Measurements from ENCODE around the gene SNTB2.
A peak's percentile ranks its signal among the peaks of the same experiment; 100 is the strongest.
"Not testable (repeated sequence)": the region's sequence is repeated elsewhere in the genome, so short reads cannot be mapped to it uniquely, and the experiment has no call there.

Gene SNTB2

DNA sequence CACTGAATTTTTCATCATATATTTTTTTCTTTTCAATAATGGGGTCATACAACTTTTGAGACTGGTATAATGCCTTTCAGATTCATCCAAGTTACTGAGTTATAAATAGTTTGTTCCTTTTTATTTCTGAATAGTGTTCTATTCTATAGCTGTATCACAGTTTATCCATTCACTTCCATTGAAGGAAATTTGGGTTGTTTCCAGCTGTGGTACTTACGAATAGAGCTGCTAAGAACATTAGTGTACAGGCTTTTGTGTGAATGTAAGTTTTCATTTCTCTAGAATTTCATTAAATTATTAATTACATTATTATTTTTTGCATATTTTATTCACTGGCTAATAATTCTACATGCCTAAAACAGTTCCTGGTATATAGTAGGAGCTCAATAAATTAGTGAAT, 52.9 kb downstream of the SNTB2 start:
- DNase-seq, result no peak

DNA sequence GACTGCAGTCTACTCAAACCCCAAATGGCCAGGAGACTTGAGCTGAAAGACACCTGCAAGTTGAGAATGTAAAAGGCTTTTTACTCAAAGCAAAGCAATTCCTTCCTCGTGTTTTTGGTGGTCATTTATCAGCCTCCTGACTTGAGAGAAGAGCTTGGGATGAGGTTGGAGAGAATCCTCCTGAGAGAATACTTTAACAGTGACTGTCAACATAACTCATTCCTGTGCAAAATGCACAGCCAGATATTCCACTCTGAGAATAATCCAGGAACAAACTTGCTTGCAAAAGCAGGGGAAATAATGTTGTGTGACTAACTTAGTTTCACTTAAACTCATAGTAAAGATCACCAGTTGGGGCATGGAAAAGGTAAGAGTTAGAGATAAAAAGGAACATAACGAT, 53.4 kb downstream of the SNTB2 start:
- DNase-seq, result no peak

DNA sequence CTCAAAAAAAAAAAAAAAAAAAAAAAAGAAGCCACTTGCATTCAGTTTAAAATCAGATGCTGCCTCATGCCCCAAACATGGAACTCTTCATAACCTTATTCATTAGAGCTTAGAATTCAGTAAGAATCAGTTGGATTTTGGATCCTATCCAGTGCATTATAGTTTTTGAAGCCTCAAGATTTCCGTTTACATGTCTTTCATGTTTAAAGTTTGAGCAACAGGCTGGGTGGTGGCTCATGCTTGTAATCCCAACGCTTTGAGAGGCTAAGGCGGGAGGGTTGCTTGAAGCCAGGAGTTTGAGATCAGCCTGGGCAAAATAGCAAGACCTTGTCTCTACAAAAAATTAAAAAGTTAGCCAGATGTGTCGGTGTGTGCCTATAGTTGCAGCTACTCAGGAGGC, 55.0 kb downstream of the SNTB2 start:
- DNase-seq, result no peak

DNA sequence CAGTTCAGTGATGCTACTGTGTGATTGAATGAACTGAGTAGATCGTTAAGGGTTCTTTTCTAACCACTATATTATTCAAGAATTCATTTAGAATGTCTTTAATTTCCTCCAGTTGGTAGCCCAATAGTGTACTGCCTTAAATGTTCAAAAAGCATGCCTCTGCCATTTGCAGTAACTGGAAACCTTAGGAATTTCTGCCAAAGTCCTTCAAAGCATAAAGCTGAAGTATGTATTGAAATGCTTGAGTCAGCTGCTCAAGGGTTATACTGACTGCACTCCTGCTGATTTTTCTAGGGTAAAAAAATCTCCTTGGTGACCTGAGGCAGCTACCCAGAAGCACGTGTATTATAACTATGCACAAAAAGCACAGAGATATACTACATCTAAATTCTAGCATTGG, 56.5 kb downstream of the SNTB2 start:
- no peak for DNase-seq

DNA sequence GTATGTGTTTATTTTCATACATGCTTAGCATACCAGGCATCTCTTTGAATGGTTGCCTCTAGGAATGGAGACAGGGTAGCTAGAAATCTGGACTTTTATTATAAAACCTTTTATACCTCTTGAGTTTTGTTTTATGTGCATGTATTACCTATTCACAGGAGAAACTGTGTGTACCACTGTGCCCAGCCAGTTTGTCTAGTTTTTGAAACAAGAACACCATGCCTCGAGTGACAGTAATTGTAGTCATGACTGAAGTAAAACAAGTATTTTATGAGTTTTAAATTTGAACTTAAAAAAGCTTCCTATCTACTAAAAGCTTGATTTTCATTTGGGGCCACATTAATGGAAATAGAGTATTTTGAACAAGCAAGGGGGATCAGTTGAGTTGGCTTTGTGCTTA, 57.4 kb downstream of the SNTB2 start:
- DNase-seq, result no peak

DNA sequence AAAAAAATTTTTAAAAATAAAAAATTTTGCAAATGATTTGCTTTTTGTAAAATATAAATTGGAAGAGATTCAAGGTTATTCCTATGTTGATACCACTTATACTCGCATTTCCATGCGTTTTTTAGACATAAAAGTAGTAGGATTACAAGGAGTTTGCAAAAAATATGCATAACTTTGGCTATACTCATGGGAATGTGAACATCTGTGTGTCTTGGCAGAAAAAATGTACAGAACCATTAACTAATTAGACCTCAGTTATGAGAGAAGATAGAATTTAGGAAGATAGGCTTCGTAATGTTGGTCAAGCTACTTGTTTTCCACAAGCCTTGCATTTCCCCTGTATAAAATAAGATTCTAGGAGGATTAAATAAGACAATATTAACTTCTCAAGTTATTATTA, 63.1 kb downstream of the SNTB2 start:
- no peak for DNase-seq

DNA sequence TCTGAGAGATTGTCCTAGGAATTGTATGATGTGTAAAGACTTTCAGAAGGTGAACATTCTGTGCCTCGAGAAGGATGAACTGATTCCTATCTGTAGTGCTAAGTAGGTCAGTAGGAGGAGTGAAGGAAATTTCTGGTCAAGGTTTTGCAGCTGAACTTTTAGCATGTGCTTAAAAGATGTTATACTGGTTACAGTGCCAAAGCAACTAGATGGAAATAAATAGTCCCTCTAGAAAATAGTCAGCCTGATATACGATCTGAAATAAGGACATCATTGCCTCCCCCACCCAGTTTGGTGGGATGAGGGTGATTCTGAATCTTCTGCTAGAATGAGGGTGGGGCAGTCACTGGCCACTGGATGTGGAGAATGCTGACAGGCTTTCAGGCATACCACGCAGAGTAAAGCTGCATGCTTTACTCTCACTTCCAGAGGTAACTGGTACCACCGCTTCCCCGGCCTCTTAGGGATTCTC, 66.9 kb downstream of the SNTB2 start:
- no peak for DNase-seq

DNA sequence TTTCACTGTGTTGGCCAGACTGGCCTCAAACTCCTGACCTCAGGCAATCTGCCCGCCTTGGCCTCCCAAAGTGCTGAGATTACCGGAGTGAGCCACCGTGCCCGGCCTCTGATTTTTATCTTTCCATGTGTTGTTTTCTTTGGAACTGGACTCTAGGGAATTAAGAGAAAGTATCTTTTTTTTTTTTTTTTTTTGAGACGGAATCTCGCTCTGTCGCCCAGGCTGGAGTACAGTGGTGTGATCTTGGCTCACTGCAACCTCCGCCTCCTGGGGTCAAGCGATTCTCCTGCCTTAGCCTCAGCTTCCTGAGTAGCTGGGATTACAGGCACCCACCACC, 72.4 kb downstream of the SNTB2 start:
- not testable (repeated sequence) for DNase-seq

DNA sequence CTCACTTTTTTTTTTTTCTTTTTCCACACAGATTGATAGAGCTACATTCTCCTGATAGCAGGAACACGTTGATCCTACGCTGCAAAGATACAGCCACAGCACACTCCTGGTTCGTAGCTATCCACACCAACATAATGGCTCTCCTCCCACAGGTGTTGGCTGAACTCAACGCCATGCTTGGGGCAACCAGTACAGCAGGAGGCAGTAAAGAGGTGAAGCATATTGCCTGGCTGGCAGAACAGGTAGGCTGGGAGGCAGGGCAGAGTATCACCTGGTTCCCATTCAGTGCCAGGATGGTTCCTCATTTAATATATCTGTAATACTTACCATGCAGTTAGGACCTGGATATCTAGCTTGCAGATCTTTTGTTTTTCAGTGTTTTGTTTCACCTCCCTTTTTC, 73.1 kb downstream of the SNTB2 start:
- DNase-seq, result no peak

DNA sequence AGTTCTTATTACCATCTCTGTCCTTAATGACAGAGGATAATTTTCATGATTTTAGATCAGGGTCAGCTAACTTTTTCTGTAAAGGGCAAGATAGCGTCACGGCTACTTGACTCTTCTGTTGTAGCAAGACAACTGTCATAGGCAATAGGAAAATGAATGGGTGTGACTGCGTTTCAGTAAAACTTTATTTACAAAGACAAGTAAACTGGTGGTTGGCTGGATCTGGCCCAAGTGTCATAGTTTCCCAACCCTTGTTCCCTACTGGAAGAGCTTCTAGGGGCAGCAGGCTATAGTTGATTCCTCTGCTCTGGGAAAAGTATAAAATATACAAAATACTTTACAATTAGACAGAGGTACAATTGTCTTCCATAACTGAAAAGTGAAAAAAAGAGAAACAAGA, 73.5 kb downstream of the SNTB2 start:
- no peak for DNase-seq

DNA sequence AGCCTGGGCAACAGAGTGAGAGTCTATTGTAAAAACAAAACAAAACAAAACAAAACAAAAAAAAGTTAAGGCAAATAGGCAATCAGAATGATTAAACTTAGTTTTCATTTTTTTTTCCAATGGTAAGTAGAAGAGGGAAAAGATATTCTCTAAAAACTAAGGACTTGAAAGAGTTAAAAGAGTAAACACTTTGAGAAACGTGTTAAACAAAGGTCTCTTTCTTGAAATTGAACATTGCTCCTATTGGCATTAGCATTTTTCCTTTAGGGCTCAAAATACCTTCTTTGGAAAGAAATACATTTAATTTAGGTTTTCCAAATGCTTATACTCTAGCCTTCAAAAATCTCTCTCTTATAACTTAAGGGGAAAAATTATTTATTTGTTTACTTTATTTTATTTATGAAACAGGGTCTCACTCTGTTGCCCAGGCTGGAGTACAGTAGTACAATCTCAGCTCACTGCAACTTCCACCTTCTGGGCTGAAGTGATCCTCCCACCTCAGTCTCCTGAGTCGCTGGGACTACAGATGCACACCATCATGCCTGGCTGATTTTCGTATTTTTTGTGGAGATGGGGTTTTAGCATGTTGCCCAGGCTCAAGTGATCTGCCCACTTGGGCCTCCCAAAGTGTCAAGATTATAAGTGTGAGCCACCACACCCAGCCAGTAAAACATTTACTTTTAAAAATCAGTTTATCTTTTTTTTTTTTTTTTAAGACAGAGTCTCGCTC, 79.5 kb downstream of the SNTB2 start:
- no peak for DNase-seq

DNA sequence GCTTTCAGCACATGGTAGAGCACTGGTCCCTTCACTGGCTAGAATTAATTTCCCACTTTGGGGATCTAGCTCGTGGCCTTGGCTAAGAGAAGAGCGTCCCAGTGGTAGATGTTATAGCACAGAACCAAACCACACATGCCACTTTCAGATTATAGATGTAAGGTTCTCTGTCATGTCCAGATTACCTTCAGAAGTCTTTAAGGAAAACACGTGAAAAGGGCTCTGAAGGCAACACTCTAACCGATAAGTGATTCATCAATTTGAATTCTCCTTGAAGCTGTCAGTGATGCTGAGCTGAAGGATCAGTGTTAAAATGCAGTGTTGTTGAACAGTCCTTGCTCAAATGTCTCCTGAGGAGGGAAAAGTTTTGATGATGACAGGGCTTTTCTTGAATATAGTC, 80.7 kb downstream of the SNTB2 start:
- no peak for DNase-seq

DNA sequence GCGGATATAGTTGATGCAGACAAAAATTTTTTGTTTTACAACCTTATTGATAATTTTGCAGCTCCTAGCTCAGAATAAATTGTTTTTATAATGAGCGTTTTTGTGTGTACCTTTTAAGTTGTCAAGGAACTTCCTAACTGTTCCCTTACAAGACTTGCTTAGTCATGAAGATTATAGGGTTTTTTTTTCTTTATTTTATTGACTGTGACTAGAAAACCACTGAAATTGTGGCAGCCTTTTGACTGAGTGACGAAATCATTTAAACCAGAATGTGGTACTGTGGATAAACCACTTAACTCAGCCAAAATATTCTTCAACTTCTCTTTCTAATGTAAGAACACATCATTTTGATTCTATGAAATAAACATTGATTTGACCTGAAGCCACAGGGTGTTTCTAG, 83.4 kb downstream of the SNTB2 start:
- no peak for DNase-seq

DNA sequence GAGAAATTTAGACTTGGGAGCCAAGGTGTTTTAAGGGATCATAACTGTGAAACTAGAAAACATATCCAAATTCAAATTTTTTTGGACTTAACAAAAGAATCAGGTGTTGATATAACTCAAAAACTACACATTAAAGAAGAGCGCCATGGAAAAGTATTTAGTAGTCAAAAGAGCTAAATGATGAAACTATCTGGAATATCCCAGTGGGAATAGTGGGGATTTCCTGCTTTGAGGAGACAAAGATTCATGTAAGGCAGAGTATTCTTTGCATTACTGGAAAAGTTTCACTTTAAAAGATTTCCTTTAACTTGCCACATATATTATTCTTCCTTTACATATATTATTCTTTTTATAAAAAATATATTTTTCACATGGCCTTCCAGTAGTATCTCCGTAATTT, 83.9 kb downstream of the SNTB2 start:
- no peak for DNase-seq

DNA sequence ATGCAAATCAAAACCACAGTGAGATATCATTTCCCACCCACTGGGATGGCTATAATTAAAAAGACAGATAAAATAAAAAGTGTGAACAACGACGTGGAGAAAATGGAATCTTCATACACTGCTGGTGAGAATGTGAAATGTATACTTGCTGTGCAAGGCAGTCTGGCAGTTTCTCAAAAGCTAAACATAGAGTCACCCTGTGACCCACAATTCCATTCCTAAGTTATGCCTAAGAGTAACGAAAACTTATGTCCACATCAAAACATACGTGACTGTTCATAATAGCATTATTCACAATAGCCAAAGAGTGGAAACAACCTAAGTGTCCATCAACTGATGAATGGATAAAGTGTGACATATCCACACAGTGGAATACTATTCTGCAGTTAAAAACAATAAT, 86.0 kb downstream of the SNTB2 start:
- DNase-seq, result no peak

DNA sequence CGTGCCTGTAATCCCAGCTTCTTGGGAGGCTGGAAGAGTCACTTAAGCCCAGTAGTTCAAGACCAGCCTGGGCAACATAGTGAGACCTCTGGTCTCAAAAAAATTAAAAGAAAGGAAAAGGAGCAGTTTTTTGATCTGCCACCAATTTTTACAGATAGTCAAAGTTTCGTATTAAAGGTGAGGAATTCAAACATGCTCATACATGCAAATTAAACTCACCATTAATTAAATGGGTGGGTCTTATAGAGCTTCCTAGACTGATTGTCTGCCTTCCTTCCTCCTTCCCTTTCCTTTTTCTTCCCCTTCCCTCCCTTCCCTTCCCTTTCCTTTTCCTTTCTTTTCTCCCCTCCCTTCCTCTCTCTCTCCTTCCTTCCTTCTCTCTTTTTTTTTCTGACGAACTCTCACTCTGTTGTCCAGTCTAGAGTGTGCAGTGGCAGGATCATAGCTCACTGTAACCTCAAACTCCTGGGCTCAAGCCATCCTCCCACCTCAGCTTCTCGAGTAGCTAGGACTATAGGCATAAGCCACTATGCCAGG, 87.8 kb downstream of the SNTB2 start:
- no peak for DNase-seq

DNA sequence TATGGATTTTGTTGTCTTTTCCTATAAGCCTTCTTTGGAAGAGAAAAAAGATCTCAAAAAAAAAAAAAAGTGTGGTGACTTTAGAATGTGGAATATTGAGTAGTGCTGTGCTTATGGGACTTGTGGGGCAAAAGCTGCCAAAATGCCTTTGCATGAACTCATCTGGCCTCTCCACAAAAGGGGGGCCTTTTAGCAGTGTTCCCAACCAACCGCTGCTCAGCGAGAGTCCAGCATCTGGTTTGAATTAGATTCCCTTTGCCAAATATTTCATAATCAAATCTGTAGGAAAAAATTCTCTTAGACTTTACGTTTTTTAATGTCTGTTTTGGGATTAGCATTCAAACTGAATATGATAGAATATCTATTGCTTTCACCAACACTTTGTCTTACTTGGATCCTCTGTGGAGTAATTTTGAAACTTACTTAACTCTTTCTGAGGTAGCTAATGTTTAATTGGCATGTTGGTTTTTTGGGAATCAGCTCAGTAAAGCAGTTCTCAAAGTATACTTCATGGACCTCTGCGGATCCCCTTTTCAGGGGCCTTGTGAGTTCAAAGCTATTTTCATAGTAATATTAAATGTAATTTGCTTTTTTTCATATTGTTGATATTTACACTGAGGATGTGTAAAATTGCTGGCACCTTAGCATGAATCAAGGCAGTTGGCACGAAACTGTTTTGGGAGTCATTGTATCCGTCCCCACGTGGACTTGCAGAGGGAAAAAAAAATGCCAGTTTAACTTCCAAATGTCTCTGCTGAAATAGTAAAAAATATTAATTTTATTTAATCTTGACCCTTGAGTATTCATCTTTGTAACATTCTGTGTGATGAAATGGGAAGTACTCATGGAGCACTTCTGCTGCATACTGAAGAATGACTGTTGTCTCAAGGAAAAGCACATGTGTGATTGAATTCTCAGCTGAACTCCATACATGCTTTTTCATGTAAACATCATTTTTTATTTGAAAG, 89.5 kb downstream of the SNTB2 start:
- DNase-seq, result no peak

DNA sequence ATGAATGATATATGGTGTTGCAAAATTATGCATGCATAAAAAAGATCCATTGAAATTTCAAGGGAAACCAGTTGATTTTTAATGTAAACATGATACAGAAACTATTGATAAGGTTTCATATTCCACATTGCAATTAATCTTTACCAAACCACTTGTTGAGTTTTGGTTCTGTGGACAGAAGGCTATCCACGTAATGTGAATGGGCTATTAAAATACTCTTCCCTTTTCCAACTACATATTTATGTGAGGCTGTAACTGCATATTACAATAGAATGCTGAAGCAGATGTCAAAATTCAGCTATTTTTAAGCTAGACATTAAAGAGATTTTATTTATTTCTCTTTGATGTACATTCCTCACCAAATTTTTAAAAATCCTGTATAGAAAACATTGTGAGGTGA, 90.4 kb downstream of the SNTB2 start:
- DNase-seq, result no peak

DNA sequence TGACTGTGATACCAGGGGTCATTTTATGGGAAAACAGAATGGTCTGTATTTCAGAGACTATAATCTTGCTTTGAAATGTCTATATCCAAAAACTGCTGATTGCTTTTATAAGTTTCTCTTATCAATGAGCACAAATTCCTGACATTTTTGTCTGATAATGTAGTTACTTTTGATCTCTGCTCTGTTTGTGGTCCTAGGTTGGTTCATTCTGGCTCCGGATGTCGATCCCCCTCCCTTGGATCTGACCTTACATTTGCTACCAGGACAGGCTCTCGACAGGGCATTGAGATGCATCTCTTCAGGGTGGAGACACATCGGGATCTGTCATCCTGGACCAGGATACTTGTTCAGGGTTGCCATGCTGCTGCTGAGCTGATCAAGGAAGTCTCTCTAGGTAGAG, 96.9 kb downstream of the SNTB2 start:
- DNase-seq, result no peak

DNA sequence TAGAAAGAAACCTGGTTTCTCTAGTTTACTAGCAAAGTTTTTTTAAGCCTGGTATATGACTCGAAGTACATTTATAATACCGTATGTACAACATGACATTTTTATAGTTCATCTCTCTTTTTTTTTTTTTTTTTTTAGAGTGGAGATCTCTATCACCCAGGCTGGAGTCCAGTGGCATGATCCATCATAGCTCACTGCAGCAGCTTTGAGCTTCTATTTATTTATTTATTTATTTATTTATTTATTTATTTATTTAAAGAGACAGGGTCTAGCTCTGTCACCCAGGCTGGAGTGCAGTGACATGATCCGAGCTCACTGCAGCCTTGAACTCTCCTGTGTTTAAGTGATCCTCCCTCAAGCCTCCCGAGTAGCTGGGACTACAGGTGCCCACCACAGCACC, 98.3 kb downstream of the SNTB2 start:
- no peak for DNase-seq

DNA sequence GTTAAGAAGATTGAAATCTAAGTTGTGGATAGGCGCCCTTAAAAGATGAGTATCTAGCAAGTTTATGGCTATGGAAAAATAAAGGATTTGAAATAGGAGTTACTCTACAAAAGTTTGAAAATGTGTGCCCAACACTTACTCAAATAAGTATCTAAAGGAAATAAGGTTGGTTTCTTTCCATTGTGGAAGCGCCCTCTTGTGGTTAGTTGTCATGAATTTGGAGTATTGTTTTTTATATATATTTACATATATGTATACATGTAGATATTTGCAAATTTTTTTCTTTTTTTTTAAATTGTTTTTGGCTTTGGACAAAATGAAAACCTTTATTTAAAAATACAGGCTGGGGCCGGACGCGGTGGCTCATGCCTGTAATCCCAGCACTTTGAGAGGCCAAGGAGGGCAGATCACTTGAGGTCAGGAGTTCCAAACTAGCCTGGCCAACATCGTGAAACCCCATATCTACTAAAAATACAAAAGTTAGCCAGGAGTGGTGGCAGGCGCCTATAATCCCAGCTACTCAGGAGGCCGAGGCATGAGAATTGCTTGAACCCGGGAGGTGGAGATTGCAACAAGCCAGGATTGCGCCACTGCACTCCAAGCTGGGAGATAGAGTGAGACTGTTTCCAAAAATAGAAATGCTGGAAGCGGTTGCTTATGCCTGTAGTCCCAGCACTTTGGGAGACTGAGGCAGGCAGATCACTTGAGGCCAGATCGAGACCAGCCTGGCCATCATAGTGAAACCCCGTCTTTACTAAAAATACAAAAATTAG, 100.2 kb downstream of the SNTB2 start:
- peak; percentile 15 for DNase-seq

DNA sequence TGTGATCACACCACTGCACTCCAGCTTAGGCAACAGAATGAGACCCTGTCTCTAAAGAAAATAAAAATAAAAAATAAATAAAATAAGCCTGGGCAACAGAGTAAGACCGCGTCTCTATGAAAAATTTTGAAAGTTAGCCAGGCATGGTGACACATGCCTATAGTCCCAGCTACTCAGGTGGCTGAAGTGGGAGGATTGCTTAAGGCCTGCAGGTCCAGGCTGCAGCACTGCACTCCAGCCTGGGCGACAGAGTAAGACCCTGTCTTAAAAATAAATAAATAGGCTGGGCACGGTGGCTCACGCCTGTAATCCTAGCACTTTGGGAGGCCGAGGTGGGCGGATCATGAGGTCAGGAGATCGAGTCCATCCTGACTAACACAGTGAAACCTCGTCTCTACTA, 104.7 kb downstream of the SNTB2 start:
- DNase-seq, result not testable (repeated sequence)

DNA sequence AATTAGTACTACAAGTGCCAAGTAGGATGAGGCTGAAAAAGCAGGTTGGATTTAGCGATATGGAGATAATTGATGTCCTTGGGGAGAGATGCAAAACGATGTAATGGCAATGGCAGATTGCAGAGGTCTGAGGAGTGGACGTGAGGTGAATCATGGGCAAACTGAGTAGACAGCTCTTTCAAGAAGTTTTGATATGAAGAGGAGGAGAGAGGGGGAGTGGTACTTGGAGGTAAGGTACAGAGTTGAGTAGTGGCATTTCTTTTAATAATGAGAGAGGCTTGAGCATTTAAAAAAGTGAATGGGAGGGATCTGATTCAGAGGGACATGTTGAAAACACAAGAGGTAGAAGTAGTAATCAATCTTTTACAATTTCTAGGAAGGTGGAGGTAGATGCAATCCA, 106.4 kb downstream of the SNTB2 start:
- no peak for DNase-seq
